HG02623 (cell line): ENCODE results near the gene EPS8L3.
"Not testable (repeated sequence)": the region's sequence is repeated elsewhere in the genome, so short reads cannot be mapped to it uniquely, and the experiment has no call there.

Source experiments
- ATAC-seq: cut with Tn5 transposase; IDR thresholded peaks from one replicate; pipeline ENCODE4 v1.9.1; 2021; ENCODE audit warnings: moderate library complexity; ENCODE audit not compliant: unreplicated experiment

Gene EPS8L3

GRCh38 chr1:109748311-109748710 is 15.4 kb downstream of the EPS8L3 start:
- not testable (repeated sequence) for ATAC-seq

- no peak for ATAC-seq
These were observed 22.9 kb downstream of the EPS8L3 start, which contains the start of gene GSTM3 for GRCh38 chr1:109740615-109741373. Gene GSTM3, minus strand, starts transcription at chr1:109741038. Its CDS starts 751 bp downstream, at chr1:109740287.

- ATAC-seq: peak; percentile 74
These were observed 23.7 kb downstream of the EPS8L3 start for GRCh38 chr1:109739738-109740614.

- no peak for ATAC-seq
These were observed 30.4 kb downstream of the EPS8L3 start for GRCh38 chr1:109733236-109733870.

- ATAC-seq: no peak
These were observed 31.3 kb downstream of the EPS8L3 start for GRCh38 chr1:109732390-109732881.

- ATAC-seq: no peak
These were observed 33.1 kb downstream of the EPS8L3 start for GRCh38 chr1:109730666-109731065.

- ATAC-seq: no peak
These were observed 34.9 kb downstream of the EPS8L3 start for GRCh38 chr1:109728870-109729269.

GRCh38 chr1:109726728-109727373 is 36.9 kb downstream of the EPS8L3 start:
- ATAC-seq: no peak

- ATAC-seq: no peak
These were observed 37.7 kb downstream of the EPS8L3 start for GRCh38 chr1:109726007-109726406.

- no peak for ATAC-seq
These were observed 38.2 kb downstream of the EPS8L3 start for GRCh38 chr1:109725510-109725909.

- no peak for ATAC-seq
These were observed 38.8 kb downstream of the EPS8L3 start for GRCh38 chr1:109724933-109725332.

GRCh38 chr1:109722908-109723691 is 40.6 kb downstream of the EPS8L3 start:
- ATAC-seq: no peak

- no peak for ATAC-seq
These were observed 41.8 kb downstream of the EPS8L3 start for GRCh38 chr1:109721971-109722370.

- no peak for ATAC-seq
These were observed 42.7 kb downstream of the EPS8L3 start for GRCh38 chr1:109721042-109721441.

- no peak for ATAC-seq
These were observed 44.3 kb downstream of the EPS8L3 start for GRCh38 chr1:109719337-109719837.

- no peak for ATAC-seq
These were observed 45.2 kb downstream of the EPS8L3 start for GRCh38 chr1:109718495-109718894.

- ATAC-seq: no peak
These were observed 46.0 kb downstream of the EPS8L3 start for GRCh38 chr1:109717729-109718128.

GRCh38 chr1:109716570-109717090 is 47.1 kb downstream of the EPS8L3 start:
- ATAC-seq: no peak

- no peak for ATAC-seq
These were observed 47.6 kb downstream of the EPS8L3 start for GRCh38 chr1:109716121-109716520.
